ENCODE measurements around the gene TWF1. TPM values are rescaled to one million over a fixed set of nuclear protein-coding genes. Genes with fewer than 3 reads are reported as not detected.

TWF1 gene
- total and polyA plus RNA-seq, 2 of the 8 experiments (the other 6 are each of a cell fraction or from before 2014, with no cell fraction given) = 7.6 to 27.9 TPM

DNA sequence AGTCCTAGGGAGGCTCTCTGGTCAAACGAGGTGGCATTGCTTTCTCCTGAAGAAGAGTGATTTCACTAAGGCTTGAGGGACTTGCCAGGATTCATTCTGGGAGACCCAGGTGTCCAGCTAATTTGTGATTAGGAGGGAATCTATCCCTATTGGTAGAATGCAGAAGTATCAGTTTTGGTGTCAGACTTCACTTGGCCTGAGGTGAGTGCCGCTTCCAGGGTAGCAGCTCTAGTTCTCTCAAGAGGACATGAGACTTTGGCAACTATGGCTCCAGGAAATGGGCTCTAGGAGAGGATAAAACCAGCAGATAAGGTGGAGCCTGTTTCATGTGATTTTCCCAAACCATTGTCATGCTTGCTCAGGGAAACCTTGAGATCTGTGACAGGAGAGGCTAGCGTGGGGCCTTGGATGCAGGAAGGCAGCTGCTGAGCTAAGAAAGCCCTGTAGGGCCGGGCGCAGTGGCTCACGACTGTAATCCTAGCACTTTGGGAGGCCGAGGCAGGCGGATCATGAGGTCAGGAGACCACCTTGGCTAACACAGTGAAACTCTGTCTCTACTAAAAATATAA is 18.2 kb upstream of the TWF1 start:
- Histone ChIP-seq H3K79me1 (ENCODE audit: low read depth, low read length) (no peaks in the 10 kb centered on the region), H4K91ac (replicated peaks; ENCODE audit: insufficient read length, low read length) (no peak overlapping the region), H2BK12ac (ENCODE audit: low read depth, low read length) (peak overlapping the region; percentile 92; the same call in 1 of the 2 replicates), H3K56ac (replicated peaks; ENCODE audit: insufficient read length, low read depth, low read length) (no peak overlapping the region), H3K36me3 (ENCODE audit: control insufficient read depth in 2 of 4, insufficient read depth in 4 of 4, low read length in 3 of 4) (no peaks in the 10 kb centered on the region), H3K4me2 (ENCODE audit: insufficient read depth in 1 of 2, low read depth in 2 of 2, low read length in 2 of 2) (no peak overlapping the region), H4K20me1 (replicated peaks in 1 of 2; ENCODE audit: control insufficient read depth in 1 of 2, insufficient read depth in 2 of 2, low read length in 2 of 2) (no peaks in the 10 kb centered on the region), H3K9ac (replicated peaks in 1 of 4; ENCODE audit: extremely low read depth in 1 of 4, low read depth in 3 of 4, low read length in 3 of 4) (no peak overlapping the region), H2AK5ac (ENCODE audit: low read depth, low read length) (no peak overlapping the region), H3K23ac (ENCODE audit: insufficient read length) (no peak overlapping the region), H2BK20ac (ENCODE audit: low read length) (peak overlapping the region; percentile 93; the same call in 1 of the 2 replicates), H3K4me1 (replicated peaks in 1 of 4; ENCODE audit: control insufficient read depth in 3 of 4, insufficient read depth in 4 of 4, low read length in 3 of 4) (no peaks in the 10 kb centered on the region), H3K27ac (ENCODE audit: low read depth, low read length) (no peak overlapping the region), H4K5ac (ENCODE audit: insufficient read length, low read depth, low read length) (no peak overlapping the region), H3K18ac (ENCODE audit: extremely low read depth, low read length) (no peak overlapping the region), H2BK15ac (ENCODE audit: low read length) (no peak overlapping the region), H3K79me2 (ENCODE audit: control insufficient read depth in 1 of 2, insufficient read depth in 2 of 2, low read length in 2 of 2) (no peaks in the 10 kb centered on the region), H3K9me3 (ENCODE audit: insufficient read depth in 2 of 2, low read depth in 1 of 2, low read length in 1 of 2) (no peaks in the 10 kb centered on the region), H3K23me2 (ENCODE audit: low read depth, low read length) (no peaks in the 10 kb centered on the region), H3K27me3 (replicated peaks in 1 of 4; ENCODE audit: control insufficient read depth in 3 of 4, extremely low read depth in 1 of 4, insufficient read depth in 3 of 4, low read length in 3 of 4) (no peaks in the 10 kb centered on the region), H2BK5ac (ENCODE audit: low read depth, low read length) (peak overlapping the region; percentile 60; the same call in 1 of the 2 replicates), H3K4me3 (ENCODE audit: extremely low read depth in 1 of 4, insufficient read depth in 2 of 4, low read depth in 3 of 4, low read length in 4 of 4) (no peak overlapping the region), H4K8ac (ENCODE audit: extremely low read depth, insufficient read depth, low read length) (no peak overlapping the region), H2AFZ (ENCODE audit: low read length) (no peak overlapping the region), H3K14ac (ENCODE audit: insufficient read length) (no peak overlapping the region), H3K4ac (replicated peaks; ENCODE audit: insufficient read length, low read depth, low read length) (no peak overlapping the region), H2BK120ac (replicated peaks; ENCODE audit: low read depth, low read length) (no peak overlapping the region)
- 83% methylated on average over 8 of the region's 8 CpGs; no CpG with 5 or more reads in 1 of the 2 experiments for WGBS, 2 experiments (ENCODE audit: extremely low coverage in 1 of 2, insufficient coverage in 1 of 2, insufficient read length in 1 of 2, insufficient replicate concordance in 2 of 2, low coverage in 1 of 2, low lambda C conversion rate in 2 of 2, missing lambda C conversion rate in 1 of 2)
- no peak for FAIRE-seq
- no peak for DNase-seq (ENCODE audit: low read depth in 1 of 2, low spot score in 2 of 2)
- ChIA-PET POLR2A (ENCODE audit: partially characterized antibody) (interaction anchor here (0.8 to 2.9 kb wide), 2 partner anchors 9 to 19 kb away, joined by 3 to 15 read pairs; partner anchors contain the start of gene TWF1), CTCF (ENCODE audit: partially characterized antibody) (interaction anchor here (1.0 to 1.4 kb wide), 2 partner anchors 58 to 335 kb away, joined by 3 to 6 read pairs; no protein-coding TSS in a partner anchor)
- TF ChIP-seq MAFK (IDR thresholded peaks at IDR 0.05; ENCODE audit: low read depth, low read length) (no peak), CTCF (IDR thresholded peaks at IDR 0.05; ENCODE audit: control extremely low read depth in 1 of 3, insufficient read depth in 1 of 3, low read depth in 1 of 3, low read length in 3 of 3) (no peak), CBX8 (IDR thresholded peaks at IDR 0.05; ENCODE audit: borderline replicate concordance, low read depth, low read length) (no peak), BCL11A (IDR thresholded peaks at IDR 0.05; ENCODE audit: low read depth in 2 of 2, low read length in 2 of 2) (no peak), ASH2L (IDR thresholded peaks at IDR 0.05; ENCODE audit: low read length) (no peak), CTBP2 (IDR thresholded peaks at IDR 0.05; ENCODE audit: borderline replicate concordance, insufficient read depth, insufficient read length, low read length) (no peak), SIRT6 (IDR thresholded peaks at IDR 0.05; ENCODE audit: low read length) (no peak)
- TF ChIP-seq, protein P1, sequence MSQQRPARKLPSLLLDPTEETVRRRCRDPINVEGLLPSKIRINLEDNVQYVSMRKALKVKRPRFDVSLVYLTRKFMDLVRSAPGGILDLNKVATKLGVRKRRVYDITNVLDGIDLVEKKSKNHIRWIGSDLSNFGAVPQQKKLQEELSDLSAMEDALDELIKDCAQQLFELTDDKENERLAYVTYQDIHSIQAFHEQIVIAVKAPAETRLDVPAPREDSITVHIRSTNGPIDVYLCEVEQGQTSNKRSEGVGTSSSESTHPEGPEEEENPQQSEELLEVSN (IDR thresholded peaks at IDR 0.05) = no peak
- TF ChIP-seq, protein P2, sequence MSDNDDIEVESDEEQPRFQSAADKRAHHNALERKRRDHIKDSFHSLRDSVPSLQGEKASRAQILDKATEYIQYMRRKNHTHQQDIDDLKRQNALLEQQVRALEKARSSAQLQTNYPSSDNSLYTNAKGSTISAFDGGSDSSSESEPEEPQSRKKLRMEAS (IDR thresholded peaks at IDR 0.05) = no peak

Data from H1 (cell line).